ENCODE data around the gene COMT. TPM values are rescaled to one million over a fixed set of nuclear protein-coding genes. Genes with fewer than 3 reads are reported as not detected.

The COMT gene
- total RNA-seq, 1 experiment from 2014 or later: 165 TPM

GRCh38 chr22:19992481-19992911 lies 50.9 kb downstream of the COMT start:
- DNase-seq (ENCODE audit: low read depth): no peak

DNA sequence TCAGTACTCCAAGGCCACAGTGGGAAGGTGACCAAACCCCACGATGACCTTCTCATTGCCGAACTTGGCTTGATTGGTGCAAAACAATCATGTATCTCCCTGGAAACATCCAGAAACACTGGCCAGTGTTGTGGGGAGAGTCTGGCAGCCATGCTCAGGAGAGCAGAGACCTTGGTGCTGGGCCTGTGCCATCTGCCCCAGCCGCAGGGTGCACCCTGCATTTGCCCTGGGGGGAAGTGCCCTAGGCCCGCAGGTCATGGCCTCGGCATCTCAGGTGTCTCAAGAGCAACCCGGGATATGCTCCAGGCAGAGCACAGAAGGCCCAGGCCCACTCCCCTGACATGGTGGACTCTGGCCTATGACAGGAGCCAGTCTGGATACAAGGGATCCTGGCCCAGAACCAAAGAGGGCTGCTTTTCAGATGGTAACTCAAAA lies 51.4 kb downstream of the COMT start:
- no peak for DNase-seq (ENCODE audit: low read depth)

DNA sequence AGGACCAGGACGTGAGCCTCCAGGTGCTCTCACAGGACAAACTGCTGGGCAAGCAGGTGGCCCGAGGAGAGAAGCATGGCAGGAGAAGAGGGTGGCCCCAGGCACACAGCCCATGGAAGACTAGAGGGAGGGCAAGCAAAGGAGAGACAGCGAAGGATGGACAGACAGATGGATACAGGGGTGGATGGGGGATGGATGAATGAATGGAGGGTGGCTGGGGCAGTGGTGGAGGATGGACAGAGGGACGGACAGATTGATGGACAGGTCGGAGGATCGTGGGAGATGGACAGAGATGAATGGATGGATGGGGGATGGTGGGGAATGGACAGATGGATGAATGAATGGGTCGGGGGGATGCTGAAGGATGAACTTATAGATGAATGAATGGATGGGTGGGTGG lies 52.4 kb downstream of the COMT start:
- DNase-seq (ENCODE audit: low read depth): no peak

DNA sequence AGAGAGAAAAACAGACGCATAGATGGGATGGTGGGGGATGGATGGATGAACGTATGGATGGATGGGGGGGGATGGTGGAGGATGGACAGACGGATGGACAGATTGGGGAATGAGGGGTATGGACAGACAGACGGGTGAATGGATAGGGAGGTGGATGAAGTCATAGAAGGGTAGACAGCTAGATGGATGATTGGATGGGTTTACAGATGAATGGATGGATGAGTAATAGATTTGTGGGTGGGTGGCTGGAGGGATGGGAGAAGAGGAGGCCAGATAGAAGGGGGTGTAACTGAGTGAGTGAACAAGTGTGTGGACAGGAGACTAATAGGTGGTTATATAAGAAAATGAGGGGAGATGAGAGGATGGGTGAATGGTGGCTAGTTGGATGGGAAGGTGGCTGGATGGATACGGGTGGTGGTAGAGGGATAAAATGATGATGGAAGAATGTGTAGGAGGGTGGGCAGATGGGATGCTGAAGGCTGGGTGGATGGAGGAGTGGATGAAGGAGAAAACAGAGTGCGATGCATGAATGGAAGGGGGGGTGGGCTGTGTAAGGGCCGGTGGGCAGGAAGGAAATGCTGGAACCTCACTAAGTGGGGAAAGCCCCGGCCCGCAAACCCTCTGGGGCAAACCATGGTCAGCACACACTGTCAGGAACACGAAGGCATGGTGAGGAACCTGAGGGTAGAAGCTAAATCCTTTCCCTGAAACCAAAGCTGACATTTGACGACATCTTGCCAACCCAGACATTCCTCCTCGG lies 53.5 kb downstream of the COMT start:
- peak; percentile 31 for DNase-seq (ENCODE audit: low read depth)

- no peak for DNase-seq (ENCODE audit: low read depth)
Measured at GRCh38 chr22:19995611-19996339, 54.2 kb downstream of the COMT start.

DNA sequence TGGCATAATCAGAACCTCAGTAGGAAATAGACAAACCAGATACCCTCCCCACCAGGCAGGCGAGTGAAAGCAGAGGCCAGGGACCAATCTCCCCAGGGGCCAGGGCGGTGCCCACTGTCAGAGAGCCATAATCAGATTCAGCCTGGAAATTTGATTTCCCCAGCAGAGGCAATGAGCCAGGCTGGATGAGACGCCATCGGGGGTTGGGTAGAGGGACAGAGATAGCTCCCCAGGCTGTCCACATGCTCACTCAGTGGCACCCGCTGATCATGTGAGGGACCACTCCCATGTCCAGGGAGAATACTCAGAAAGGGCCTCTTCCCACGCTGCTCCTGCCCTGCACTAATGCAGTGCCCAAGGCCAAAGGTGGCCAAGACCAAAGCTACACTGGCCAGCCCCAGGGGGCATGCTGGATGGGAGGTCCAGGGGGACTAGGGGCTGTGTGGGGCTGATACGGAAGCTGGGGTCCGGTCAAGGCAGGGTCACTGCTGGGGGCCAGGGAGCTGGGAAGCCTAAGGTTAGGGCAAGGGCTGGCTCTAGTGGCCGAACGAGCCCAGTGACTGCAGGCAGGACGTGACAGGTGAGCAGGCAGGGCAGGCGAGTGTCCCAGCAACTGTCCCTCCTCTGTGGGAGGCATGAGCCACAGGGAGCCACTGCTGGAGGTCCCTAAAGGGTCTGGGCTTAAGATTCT lies 55.3 kb downstream of the COMT start:
- no peak for DNase-seq (ENCODE audit: low read depth)

- DNase-seq (ENCODE audit: low read depth): no peak
Measured at GRCh38 chr22:19997561-19998231, 56.1 kb downstream of the COMT start.

DNA sequence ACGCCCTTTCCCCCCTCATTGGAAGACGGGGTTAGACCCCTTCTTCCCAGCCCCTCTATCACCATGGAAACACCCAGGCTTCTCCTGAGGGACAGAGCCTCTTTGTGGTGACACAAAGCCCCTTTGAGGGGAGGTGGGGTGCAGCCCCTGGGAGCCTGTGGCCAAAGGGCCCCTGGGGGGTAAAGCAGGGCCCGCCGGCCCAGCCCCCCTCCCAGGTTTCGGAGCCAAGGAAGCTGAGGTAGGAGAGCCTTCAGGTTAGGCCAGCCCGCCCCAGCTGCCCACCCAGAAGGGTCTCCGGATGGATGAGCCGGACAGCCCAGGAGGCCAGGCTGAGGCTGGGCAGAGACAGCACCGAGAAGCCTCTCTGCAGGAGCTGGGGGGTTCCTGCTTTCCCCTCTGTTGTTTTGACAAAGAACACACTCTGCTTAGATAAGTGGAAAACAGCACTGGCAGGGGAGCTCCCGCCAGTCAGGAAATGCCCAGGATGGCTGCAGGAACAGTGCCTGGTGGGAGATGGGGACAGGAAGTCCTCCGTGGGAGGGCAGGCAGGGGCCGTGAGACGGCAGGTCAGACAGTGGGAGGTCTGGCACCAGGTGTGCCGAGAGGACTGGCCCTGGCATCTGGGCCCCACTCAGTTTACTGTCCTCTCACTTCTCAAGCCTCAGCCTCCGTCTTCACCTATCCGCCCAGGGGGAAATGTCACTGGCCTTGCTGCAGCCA lies 56.8 kb downstream of the COMT start:
- DNase-seq (ENCODE audit: low read depth): no peak

DNA sequence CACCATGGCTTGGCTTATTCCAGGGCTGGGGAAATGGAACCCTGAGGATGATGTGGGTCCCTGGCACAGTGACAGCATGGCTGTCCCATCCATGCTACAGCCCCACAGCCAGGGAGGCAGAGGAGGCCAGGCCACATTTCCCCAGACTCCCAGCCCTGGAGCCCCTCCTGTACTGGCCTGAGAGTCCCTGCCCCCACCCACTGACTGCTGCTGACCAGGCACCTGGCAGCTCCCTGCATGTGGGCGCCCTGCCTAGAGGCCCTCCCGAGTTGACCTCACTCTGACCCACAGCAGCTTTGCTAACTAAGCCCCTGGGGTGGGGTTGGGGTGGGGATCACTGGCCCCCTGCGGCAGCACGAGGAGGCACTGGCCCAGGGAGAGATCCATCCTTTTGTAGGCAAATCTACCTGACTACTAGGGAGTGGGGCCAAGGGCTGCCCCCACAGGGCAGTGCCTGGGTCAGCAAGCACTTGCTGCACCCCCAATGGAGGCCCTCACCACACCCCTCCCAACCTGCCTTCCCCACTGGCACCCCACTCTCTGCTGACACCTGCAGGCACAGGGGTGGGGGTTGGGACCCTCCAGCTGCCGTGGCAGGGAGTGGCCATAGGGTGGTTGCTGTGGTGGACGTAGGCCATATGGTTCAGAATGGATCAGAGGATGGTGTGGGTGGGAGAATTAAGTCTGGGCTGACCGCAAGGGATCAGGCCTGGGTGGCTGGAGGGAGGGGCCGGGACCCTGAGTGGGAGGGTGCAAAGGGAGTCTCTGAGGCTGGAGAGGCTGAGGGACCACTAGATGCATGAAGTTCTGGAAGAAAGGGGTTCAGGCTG lies 57.6 kb downstream of the COMT start:
- no peak for DNase-seq (ENCODE audit: low read depth)

- DNase-seq (ENCODE audit: low read depth): peak; percentile 24
Measured at GRCh38 chr22:20000246-20001081, 58.9 kb downstream of the COMT start.

- peak; percentile 93 for DNase-seq (ENCODE audit: low read depth)
Measured at GRCh38 chr22:20001082-20001638, 59.6 kb downstream of the COMT start.

DNA sequence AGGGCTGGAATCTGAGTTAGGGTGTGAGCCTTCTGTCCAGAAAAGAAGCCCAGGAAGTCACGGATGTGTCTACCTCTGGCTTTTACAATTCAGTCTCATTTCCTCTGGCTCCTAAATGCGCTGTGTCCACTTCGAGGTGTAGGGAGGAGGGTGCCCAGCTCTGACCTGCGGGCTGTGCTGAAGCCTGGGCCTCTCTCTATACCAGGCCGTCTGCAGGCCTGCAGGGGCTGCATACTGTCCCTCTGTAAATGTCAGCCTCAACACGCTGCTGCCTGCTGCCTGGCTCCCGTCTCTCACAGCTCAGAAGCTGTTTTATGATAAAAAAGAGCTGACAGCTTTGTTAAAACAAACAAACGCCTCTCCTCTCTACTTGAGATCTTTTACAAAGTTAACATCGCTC lies 60.6 kb downstream of the COMT start:
- no peak for DNase-seq (ENCODE audit: low read depth)

DNA sequence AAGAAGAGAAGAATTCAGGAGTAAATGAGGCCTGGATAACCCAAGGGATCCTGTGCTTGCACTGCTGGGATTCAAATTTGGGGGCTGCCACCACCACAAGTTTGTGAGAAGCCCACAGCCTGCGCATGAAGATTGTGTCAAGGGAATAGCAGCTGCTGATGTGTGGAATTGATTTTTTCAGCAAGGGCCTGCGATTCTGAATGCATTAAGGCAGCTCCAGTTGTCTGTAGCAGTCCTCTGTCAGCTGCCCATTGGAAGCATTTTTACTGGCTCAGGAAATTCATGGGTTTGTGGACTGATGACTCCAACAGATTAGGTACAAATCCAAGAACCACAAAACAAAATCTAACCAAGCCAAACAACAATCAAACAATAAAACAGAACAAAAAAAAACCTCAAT lies 61.1 kb downstream of the COMT start:
- no peak for DNase-seq (ENCODE audit: low read depth)

- DNase-seq (ENCODE audit: low read depth): no peak
Measured at GRCh38 chr22:20003304-20003703, 61.7 kb downstream of the COMT start.

DNA sequence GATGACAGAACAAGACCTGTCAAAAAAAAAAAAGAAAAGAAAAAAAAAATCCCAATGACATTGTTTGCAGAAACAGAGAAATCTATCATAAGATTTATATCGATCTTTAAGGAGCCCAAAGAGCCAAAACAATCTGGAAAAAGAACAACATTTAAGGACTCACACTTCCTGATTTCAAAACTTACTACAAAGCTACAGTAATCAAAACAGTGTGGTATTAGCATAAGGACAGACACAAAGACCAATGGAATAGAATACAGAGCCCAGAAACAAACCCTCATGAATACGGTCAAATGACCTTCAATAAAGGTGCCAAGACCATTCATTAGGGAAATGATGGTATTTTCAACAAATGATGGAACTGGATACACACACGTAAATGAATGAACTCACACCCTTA lies 62.9 kb downstream of the COMT start:
- DNase-seq (ENCODE audit: low read depth): no peak

GRCh38 chr22:20008221-20008995 lies 66.8 kb downstream of the COMT start:
- no peak for DNase-seq (ENCODE audit: low read depth)

GRCh38 chr22:20009018-20009491 lies 67.5 kb downstream of the COMT start:
- no peak for DNase-seq (ENCODE audit: low read depth)

Data from HT1080 (cell line).